HG03460 (cell line): Measurements from ENCODE around the gene MXD4.

Experiments
- ATAC-seq: cut with Tn5 transposase; IDR thresholded peaks from one replicate; pipeline ENCODE4 v1.9.1; 2021; ENCODE audit not compliant: unreplicated experiment

The MXD4 gene

DNA sequence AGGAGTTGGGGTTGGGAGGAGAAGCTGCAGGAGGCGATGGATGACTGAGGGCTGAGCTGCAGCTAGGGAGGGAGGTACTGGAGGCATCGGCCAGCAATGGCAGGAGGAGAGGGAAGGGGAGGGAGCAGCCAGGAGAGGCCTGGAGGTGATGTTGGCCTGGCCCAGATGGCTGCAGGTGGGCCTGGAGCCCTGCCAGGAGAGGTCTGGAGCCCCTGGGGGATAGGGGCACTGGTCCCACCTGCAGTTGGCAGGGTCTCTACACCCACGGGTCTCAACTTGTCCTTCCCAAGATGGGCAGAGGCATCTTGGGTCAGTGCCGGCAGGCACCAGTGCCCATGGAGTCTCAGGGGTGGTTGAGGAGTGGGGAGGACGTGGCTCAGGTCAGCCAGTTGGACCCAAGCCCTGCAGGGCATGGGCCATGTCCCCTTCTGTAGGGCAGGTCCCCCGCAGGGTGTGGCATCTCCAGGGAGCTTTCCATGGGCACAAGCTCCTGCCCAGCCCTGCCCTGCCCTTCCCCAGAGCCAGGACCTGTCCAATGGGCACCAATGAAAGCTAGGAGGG lies 2.7 kb upstream of the MXD4 start:
- no peak for ATAC-seq

DNA sequence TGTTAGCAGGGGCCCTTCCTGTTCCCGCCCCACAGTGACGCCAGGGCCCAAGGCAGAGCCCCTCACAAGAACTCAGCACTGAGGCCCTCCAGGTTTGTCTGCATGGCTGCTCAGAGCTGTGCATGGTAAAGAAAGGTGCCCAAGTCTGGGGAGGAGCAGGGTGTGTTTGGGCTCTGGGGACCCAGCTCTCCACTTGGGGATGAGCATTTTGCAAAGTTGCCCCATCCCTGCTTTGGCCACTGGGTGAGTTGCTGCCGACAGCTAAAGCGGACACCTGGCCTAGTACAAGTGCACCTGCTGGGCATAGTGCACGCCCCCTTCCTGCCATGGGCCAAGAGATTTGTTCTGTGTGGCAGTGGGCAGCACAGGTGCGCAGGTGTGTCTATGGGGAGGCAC lies 2.0 kb upstream of the MXD4 start:
- no peak for ATAC-seq

DNA sequence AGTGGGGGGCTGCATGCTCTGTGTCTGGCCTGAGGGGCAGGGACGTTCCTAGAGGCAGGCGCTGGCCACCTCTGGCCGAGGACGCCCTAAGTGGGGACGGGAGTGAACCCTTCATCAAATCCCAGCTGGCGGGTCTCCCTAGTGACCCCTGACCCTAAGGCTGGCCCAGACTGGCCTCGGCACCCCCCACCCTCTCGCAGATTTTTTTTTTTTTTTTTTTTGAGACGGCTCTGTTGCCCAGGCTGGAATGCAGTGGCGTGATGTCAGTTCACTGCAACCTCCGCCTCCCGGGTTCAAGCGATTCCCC lies 988 bp upstream of the MXD4 start:
- ATAC-seq = no peak

DNA sequence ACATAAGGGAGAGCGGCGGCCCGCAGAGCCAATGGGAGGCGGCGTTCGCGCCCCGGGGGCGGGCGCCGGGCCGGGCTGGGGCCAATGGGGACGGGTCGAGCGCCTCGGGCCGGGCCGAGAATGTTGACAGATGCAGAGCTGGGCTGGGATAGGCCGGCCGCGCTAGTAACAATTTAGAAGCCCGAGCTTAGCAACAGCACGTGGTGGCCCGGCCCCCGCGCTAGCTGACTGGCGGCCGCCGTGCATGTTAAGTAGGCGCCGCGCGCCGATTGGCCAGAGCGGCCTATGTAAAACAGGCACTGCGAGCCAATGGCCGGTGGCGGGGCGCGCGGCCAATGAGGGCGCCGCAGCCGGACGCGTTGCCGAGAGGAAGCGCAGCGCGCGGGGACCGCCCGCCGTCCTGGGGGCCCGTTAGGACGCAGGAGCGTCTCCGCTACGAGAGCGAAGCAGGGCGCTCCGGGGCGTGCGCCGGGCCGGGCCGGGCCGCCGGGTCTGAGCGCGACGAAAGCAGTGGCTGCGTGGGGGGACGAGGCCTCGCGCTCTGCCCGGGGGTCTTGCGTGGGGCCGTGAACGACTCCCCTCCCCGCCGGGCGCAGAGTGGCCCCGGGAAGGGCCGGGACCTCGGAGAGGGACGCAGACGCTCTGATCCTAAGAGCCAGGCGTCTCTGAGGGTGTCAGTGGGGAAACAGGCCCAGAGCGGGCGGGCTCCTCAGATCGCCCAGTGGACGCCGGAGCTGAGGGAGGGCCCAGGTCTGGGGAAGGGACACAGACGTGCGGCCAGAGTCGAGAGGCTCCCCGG lies 435 bp upstream of the MXD4 start:
- ATAC-seq = peak; percentile 87

DNA sequence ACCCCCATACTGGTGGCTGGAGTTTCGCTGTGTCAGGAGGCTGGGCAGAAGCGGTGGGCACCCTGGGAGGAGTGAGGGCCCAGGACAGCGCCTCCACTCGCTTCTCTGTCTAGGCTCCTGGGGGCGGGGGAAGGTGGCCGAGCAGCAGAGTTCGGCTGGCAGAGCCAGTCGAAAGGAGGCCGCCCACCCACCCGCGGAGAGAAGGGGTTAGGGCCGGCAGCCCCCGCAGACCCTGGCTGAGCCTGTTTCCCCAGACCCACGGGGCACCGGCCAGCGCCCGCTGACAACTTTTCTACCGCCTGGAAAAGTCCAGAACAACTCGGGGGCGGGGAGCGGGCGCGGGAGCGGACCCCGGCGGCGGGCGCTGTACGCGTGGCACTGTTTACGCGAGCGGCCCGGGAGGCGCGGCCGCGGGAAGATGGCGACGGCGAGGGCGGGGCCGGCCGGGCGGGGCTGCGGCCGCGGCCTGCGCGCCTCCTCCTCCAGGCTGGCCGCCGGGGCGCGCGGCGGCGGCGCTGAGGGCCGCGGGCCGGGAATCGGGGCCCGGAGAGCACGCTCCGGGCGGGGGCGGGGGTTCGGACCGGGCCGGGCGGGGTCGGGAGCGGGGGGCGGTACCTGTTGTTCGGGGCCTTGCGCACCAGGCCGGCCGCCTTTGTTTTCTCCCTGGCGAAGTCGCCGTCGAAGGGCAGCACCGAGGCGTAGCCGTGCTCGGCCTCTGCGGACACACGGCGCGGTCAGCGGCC lies 628 bp downstream of the MXD4 start:
- ATAC-seq = no peak

DNA sequence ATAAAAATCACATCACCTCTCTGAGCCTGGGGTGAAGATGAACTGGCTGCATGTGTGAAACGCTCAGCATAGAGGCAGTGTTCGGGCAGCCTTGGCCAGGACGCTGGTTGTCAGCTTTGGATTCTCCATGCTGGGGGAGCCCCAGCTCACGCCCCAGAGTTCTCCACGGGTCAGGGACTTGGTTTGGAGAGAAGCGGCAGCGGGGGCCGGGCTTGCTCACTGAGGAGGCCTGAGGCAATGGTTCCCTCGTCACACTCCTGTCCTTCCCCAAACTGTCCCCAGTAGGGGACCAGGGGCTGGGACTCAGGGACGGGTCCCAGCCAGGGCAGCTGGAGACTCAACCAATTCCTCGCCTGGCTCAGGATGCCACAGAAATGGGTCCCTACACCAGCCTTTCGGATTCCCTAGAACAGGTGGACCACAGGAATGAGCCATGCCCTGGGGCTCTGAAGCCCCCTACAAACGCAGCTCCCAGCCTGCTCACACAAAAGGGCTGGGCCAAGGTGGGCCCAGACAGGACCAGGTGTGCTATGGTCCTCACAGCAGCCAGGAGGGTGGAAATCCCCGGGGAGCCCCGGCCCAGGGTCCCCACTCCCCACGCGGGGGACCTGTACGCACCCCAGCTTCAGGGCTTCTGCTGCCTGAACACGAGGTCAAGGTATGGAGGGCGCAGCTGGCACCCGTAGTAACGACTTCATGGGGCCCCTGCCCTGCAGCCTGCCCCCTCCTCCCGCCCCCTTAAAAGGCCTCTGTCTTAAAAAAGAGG lies 1.4 kb downstream of the MXD4 start:
- ATAC-seq = no peak

DNA sequence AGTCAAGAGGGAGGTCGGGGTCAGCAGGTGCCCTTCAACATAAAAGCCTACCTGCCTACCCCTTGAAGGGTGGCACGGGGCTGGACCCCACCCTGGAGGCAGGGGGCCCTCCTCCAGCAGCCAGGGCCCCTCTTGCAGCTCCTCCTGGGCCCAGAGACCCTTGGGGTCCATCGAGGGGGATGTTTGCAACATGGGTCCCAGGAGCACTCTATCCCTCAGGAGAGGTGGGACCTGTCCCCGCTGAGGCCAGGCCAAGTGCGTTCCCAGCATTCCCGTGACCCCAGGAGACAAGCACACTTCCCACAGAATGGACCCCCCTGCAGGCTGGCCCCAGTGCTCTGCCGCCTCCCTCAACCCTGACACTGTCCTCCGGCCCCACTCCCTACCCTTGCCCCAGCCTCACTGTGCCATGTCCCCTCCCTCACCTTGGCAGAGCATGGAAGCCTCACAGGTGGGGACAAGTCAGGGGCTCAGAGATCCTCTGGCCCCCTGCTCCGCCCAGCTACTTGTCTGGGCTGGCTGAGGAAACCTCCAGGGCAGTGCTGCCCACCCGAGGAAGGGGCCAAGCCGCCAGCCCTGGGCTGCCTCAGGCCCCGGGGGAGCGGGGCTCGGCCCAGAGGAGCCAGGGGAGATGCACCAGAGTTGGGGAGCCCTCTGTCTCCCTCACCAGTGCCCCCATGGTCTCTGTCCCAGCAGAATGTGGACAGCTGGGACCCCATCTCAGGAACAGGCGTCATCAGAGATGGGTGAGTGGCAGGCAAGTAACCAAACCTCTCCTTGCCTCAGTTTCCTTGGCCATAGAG lies 2.2 kb downstream of the MXD4 start:
- ATAC-seq = no peak

DNA sequence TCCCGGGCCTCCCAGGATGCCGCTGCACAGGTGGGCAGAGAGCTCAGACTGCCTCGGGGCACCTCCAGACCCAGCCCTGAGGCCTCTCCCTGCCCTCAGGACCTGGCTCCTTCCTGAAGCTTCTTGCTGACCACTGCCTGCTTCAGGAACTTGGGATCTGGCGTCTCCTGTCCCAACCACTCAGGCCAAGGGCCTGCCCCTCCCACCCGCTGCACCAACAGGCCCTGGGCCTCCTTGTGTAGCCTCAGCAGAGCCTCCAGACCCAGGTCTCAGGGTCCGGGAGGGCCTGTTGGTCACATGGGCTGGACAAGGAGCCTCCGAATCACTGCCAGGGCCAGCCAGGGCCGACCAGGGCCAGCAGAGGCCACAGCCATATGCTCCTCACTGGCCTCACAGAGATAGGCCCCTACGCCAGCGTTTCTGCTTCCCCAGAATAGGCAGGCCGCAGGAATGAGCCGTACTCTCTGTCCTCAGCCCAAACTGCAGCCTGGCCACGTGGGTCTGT lies 2.8 kb downstream of the MXD4 start:
- ATAC-seq = no peak

DNA sequence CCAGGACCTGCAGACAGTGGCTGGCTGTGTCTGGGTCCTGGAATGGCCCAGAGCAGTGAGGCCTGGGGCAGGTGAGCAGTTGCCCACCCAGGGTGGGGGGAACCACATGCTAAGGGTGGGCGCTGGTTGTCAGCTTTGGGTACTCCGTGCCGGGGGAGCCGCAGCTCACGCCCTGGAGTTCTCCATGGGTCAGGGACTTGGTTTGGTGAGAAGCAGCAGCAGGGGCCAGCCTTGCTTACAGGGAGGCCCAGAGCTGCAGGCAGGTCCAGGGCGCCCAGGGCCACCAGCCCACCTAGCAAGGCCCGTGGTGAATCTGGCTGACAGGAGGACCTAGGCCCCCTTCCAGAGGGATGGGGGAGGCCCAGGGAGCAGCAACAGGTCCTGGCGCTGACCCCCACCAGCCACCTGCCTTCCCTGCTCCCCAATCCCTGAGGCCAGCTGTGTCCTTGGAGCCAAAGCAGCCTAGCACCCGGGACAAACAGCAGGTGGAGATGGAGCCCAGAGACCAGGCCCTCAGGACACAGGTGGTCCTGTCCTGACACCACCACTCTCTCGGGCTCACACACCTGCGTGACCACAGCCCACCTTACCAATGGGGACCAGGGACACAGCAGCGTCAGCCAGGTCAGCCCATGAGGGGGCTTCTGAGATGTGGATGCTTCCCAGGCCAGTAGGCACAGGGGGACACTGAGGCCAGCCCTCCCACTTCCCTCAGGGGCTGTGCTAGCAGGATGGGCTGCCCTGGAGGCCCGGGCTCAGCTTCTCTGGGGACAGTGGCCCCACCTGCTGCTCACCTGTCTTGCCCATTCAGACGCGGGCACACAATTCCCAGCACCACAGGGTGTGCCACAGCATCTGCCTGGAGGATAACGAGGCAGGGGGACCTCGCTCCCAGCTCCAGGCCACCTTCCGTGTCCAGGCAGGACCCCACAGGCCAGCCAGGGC lies 3.5 kb downstream of the MXD4 start:
- no peak for ATAC-seq

DNA sequence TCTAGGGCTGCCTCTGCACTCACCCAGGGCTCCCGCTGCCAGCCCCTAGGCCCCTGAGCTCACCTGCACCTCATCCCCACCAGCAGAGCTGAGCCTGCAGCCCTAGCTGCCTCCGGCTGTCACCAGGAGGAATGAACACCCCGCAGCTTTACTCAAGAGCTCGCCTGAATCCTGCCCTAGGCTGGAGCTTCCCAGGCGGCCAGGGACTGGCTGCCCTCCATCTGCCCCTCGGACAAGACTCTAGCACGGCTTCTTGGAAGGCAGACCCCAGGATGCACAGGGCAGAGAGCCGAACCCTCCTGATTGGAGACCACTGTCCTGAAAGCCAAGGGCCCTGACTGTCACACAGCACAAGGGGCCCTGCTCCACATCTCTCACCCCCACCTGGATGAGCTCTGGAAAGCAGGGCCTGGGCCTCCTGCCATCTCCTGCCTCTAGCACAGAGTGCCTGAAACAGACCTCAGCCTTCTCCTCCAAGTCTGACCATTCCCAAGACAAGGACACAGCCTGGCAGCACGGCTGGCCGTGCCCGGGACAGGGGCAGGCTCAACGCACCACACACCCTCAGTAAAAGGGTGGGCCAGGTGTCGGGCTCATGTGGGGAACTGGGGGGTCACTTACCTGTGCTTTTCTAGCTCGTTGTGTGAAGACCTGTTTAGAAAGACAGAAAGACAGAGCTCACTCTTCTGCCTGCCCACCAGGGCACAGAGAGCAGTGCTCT lies 4.4 kb downstream of the MXD4 start:
- no peak for ATAC-seq

DNA sequence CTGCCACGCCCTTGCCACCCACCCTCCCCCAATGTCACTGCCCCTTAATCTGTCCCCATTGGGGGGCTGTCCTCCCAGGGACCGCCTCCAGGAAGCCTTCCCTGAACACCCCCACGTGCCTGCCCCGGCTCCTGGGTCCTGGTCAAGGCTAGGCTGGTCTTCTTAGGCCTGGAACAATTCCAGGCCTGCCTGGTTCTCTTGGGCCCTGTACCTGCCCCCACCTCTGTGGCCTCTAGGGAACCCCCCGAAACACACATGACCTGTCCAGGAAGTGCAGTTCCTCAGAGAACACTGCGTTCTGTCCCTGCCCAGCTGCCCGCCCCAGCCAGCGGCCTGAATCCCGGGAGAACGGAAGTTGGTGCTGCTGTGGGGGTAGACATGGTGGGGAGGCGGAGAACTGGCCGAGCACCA lies 5.1 kb downstream of the MXD4 start:
- no peak for ATAC-seq

DNA sequence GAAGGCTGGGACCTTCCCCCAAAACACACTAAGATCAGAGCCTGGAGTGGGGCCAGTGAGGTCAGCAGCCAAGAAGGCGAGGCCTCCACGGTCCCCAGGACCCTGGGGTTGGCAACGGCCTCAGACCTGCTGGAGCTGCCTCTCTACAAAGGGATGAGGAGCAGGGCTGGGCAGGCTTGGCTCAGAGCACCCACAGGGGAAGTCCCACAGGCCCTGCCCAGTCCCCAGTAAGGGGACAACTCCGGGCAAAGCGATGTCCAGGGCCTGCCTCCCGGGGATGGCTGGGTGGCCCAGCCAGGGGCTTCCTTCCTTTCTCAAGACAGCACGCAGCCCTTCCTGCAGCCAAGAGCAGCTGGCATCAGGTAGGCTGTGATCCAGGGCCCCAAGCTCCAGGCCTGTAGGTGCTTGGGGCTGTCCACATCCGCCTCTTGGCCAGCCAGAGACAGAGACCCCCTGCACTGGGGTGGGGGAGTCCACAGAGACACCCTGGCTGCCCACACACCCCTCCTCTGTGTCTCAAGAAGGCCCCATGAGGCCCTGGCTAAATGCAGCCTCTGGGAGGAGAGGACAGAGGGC lies 5.7 kb downstream of the MXD4 start:
- no peak for ATAC-seq

DNA sequence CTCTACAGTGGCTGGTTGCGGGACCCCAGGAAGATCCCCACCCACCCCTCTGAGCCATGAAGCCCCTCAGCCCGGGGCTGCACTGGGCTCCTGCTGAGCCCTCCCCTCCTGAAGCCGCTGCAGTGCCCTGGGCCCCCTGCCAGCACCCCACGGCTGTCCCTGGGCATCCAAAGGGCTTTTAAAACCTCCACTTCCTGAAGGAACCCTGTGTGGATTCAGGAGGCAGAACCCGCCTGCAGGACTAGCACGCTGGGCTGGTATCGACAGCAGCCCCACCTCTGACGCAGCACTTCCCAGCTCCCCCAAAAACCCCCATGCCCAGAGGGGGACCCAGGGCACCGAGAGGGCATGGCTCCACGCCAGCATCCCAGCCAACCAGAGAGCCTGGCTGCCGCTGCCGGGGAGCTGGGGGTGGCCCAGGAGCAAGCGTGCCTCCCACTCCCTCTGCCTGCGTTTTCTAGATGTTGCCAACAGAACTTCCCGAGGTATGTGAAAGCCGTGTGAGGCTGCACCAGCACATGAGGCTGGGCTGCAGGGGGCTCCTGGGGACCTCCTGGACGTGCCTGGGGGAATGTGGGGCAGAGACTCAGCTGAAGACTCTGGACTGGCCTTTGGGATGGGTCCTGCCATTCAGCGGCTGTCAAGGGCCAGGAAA lies 6.3 kb downstream of the MXD4 start:
- ATAC-seq = no peak

DNA sequence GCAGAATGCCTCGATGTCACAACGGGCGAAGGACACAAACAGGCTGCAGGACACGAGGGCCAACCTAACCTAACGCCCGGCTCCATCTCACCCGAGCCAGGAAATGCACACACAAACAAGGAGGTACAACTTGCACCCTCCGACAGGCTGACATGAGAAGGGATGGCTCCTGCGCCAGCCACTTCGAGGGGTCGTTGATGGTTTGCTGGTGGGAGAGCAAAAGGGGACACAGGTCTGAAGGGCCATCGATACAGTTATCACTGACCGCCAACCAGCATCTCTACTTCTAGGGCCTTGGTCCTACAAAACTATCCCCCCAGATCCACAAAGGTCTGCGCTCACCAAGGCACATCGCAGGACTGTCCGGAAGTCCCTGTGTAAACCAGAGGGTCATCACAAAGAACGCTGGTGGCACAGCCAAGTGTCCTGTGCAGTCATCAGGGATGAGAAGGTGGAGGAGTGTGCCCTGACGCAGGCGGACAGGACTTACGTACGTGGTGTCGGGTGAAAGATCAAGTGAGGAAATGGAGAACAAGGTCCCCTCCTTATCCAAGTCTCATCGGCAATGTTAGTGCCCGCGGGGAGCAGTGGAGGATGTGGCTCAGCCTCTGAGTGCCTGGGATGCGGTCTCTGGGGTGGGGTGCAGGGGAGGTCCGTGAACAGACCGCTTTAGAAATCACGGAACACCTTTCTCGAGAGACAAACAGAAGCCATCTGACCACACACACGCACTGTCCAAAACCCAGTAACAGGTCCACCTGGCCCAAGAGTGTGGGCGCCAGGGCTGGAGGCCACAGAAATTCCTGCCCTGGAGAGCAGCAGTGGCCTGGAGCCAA lies 7.0 kb downstream of the MXD4 start:
- ATAC-seq = no peak

DNA sequence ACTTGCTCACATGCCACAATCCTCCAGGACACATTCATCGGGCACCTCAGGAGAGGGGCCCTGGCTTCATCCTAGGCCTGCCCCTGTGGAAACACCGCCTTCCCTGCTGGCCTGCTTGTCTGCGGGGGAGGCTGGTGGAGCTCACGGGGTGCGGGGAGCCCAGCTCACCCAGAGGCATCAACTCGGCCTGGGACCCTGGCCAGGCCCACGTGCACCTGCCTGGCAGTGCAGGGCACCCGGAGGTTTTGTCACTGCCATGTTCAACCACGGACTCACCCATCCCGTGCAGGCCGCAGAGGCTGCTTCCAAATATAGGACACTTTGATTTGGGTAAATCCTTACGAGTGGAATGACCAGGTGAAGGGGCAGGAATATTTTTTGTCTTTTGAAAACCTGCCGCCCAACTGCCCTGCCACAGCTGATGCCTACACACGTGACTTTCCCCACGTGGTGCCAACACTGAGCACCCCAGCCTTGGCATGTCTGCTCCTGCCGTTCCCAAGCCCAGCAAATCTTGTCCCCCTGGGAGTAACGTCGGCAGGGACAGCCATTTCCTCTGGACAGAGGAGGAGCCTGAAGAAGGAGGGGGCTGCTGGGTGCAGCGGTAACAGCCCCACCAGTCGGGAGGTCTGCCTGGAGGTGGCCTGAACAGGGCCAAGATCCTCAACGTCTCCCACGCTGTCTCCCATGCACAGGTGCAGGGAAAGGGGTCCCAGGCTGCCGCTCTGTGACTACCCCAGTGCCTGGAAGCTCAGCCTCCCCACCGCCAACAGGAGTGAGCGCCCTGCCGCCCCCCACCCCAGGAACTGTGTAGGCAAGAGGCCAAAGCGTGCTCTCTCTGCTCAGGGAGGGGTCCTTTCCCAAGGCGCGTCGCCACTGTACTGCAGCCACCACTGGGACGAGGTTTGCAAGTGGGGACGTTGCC lies 8.5 kb downstream of the MXD4 start:
- ATAC-seq = no peak

DNA sequence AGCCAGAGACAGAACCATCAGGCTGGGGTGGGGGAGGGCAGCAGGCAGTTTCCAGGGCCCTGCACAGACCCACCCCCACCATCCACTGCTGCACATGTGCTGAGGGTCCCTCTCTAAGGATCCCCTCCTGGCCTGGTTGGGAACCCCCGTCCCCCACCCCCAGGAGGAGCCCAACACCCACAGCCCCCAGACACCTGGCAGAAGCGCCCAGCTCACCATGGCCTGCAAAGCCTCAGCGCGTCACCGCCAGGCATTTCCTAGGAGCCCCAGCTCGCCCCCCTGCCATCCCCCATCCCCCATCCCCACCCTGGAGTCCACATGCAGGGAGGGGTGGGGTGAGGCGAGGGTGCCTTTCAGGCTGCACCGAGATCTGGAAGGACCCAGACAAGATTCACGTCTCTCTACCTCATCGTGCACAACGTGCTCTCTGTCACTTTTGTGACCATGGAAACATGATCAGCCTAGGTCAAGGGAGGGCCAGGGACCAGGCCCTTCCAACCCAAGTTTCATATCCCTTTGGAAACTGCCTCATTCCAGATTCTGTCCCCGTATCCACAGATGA lies 9.3 kb downstream of the MXD4 start:
- no peak for ATAC-seq
